HEK293 (cell line): Measurements from ENCODE around the gene FASTK.

Experiments
- FEZF1 ChIP-seq: fragments of 450-650 bp; formaldehyde crosslinking; IDR thresholded peaks from 2 replicates; pipeline ENCODE4 v1.5.1; 2016; ENCODE audit warnings: missing biosample characterization, missing genetic modification characterization
- HOXD13 ChIP-seq: sonication (generic); formaldehyde crosslinking; IDR thresholded peaks from 2 replicates; pipeline ENCODE4 v1.8.0; 2022; ENCODE audit warnings: missing genetic modification reagents, borderline replicate concordance
- KLF10 ChIP-seq: fragments of 450-650 bp; IDR thresholded peaks from 2 replicates; pipeline ENCODE4 v1.5.1; 2018; ENCODE audit warnings: missing biosample characterization, mild to moderate bottlenecking, missing genetic modification characterization
- PRDM4 ChIP-seq: fragments of 450-650 bp; formaldehyde crosslinking; IDR thresholded peaks from 2 replicates; pipeline ENCODE4 v1.5.1; 2017; ENCODE audit warnings: missing biosample characterization, missing genetic modification characterization
- RBAK ChIP-seq: fragments of 450-650 bp; formaldehyde crosslinking; IDR thresholded peaks from 2 replicates; pipeline ENCODE4 v1.5.1; 2016; ENCODE audit warnings: missing biosample characterization, missing genetic modification characterization
- SP3 ChIP-seq: fragments of 450-650 bp; formaldehyde crosslinking; IDR thresholded peaks from 2 replicates; pipeline ENCODE4 v1.5.1; 2016; ENCODE audit warnings: missing biosample characterization, missing genetic modification characterization
- YY1 ChIP-seq: fragments of 450-650 bp; formaldehyde crosslinking; IDR thresholded peaks from 2 replicates; pipeline ENCODE4 v1.5.1; 2018; ENCODE audit warnings: missing biosample characterization, missing genetic modification characterization
- ZBTB1 ChIP-seq: fragments of 450-650 bp; formaldehyde crosslinking; IDR thresholded peaks from 2 replicates; pipeline ENCODE4 v1.5.1; 2016; ENCODE audit warnings: missing biosample characterization, missing genetic modification characterization
- ZBTB48 ChIP-seq: fragments of 450-650 bp; formaldehyde crosslinking; IDR thresholded peaks from 2 replicates; pipeline ENCODE4 v1.5.1; 2016; ENCODE audit warnings: missing biosample characterization, missing genetic modification characterization
- ZEB2 ChIP-seq: fragments of 450-650 bp; formaldehyde crosslinking; IDR thresholded peaks from 2 replicates; pipeline ENCODE4 v1.5.1; 2016; ENCODE audit warnings: missing biosample characterization, missing genetic modification characterization
- ZFP37 ChIP-seq: fragments of 450-650 bp; formaldehyde crosslinking; IDR thresholded peaks from 2 replicates; pipeline ENCODE4 v1.5.1; 2016; ENCODE audit warnings: missing biosample characterization, missing genetic modification characterization
- ZFP41 ChIP-seq: fragments of 450-650 bp; formaldehyde crosslinking; IDR thresholded peaks from 2 replicates; pipeline ENCODE4 v1.5.1; 2016; ENCODE audit warnings: missing biosample characterization, missing genetic modification characterization, borderline replicate concordance
- ZFP69B ChIP-seq: fragments of 450-650 bp; formaldehyde crosslinking; IDR thresholded peaks from 2 replicates; pipeline ENCODE4 v1.5.1; 2016; ENCODE audit warnings: missing biosample characterization, missing genetic modification characterization
- ZNF112 ChIP-seq: fragments of 450-650 bp; formaldehyde crosslinking; IDR thresholded peaks from 2 replicates; pipeline ENCODE4 v1.5.0; 2017; ENCODE audit warnings: missing biosample characterization, missing genetic modification characterization
- ZNF202 ChIP-seq: fragments of 450-650 bp; formaldehyde crosslinking; IDR thresholded peaks from 2 replicates; pipeline ENCODE4 v1.5.1; 2016; ENCODE audit warnings: missing biosample characterization, missing genetic modification characterization, borderline replicate concordance
- ZNF518A ChIP-seq: fragments of 450-650 bp; formaldehyde crosslinking; conservative IDR thresholded peaks from 2 replicates; pipeline ENCODE4 v1.5.1; 2016; ENCODE audit warnings: low read depth, missing biosample characterization, missing genetic modification characterization
- ZNF555 ChIP-seq: fragments of 450-650 bp; formaldehyde crosslinking; conservative IDR thresholded peaks from 2 replicates; pipeline ENCODE4 v1.5.1; 2017; ENCODE audit warnings: missing biosample characterization, mild to moderate bottlenecking, missing genetic modification characterization, inconsistent platforms
- ZNF701 ChIP-seq: fragments of 450-650 bp; formaldehyde crosslinking; IDR thresholded peaks from 2 replicates; pipeline ENCODE4 v1.5.1; 2016; ENCODE audit warnings: missing biosample characterization, missing genetic modification characterization
- ZNF707 ChIP-seq: fragments of 450-650 bp; formaldehyde crosslinking; IDR thresholded peaks from 2 replicates; pipeline ENCODE4 v1.5.1; 2016; ENCODE audit warnings: missing biosample characterization, missing genetic modification characterization
- ZNF792 ChIP-seq: fragments of 450-650 bp; formaldehyde crosslinking; IDR thresholded peaks from 2 replicates; pipeline ENCODE4 v1.5.1; 2016; ENCODE audit warnings: missing biosample characterization, missing genetic modification characterization
- TF ChIP-seq, protein P1 (sequence below): fragments of 450-650 bp; formaldehyde crosslinking; IDR thresholded peaks from 2 replicates; pipeline ENCODE4 v1.5.1; 2016; ENCODE audit warnings: missing biosample characterization, missing genetic modification characterization
- TF ChIP-seq, protein P2 (sequence below): fragments of 450-650 bp; formaldehyde crosslinking; IDR thresholded peaks from 2 replicates; pipeline ENCODE4 v1.5.1; 2016; ENCODE audit warnings: missing biosample characterization, missing genetic modification characterization
- TF ChIP-seq, protein P3 (sequence below): fragments of 450-650 bp; formaldehyde crosslinking; conservative IDR thresholded peaks from 2 replicates; pipeline ENCODE4 v1.5.1; 2016; ENCODE audit warnings: low read depth, missing biosample characterization, missing genetic modification characterization

Gene FASTK

DNA sequence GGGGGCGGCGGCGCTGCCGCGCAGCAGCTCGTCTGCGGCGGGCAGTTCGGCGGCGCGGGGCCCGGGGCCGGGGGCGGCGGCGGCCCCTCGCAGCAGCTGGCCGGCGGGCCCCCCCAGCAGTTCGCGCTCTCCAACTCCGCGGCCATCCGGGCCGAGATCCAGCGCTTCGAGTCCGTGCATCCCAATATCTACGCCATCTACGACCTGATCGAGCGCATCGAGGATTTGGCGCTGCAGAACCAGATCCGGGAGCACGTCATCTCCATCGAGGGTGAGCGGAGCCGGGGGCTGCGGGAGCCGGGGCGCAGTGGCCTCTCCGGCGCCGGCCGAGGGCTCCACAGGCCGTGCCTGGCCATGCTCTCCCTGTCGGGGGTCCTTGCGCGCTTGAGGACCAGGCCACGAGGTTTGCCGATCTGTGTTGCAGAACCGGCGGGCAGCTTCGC lies 6.2 kb upstream of the FASTK start (continued):
- TF ChIP-seq FEZF1 (tag by site-specific recombination) (no peak), YY1 (tag by site-specific recombination) (no peak), ZNF112 (tag by site-specific recombination) (no peak), ZNF202 (tag by site-specific recombination) (no peak), PRDM4 (tag by site-specific recombination) (0 out of 2 replicates have a peak, but pooled peaks have one; percentile 26), ZNF701 (no peak), RBAK (tag by site-specific recombination) (no peak), HOXD13 (CRISPR knock-in tag) (no peak), ZFP69B (tag by site-specific recombination) (no peak), KLF10 (no peak), ZBTB48 (tag by site-specific recombination) (no peak), ZBTB1 (tag by site-specific recombination) (no peak), ZNF518A (tag by site-specific recombination) (no peak), ZNF555 (tag by site-specific recombination) (no peak), ZFP41 (no peak), ZNF792 (0 out of 2 replicates have a peak, but pooled peaks have one; percentile 33), SP3 (no peak), ZEB2 (tag by site-specific recombination) (peak; percentile 43), ZNF707 (tag by site-specific recombination) (no peak), ZFP37 (tag by site-specific recombination) (no peak)
- TF ChIP-seq, protein P1, sequence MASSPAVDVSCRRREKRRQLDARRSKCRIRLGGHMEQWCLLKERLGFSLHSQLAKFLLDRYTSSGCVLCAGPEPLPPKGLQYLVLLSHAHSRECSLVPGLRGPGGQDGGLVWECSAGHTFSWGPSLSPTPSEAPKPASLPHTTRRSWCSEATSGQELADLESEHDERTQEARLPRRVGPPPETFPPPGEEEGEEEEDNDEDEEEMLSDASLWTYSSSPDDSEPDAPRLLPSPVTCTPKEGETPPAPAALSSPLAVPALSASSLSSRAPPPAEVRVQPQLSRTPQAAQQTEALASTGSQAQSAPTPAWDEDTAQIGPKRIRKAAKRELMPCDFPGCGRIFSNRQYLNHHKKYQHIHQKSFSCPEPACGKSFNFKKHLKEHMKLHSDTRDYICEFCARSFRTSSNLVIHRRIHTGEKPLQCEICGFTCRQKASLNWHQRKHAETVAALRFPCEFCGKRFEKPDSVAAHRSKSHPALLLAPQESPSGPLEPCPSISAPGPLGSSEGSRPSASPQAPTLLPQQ (tag by site-specific recombination) = 0 out of 2 replicates have a peak, but pooled peaks have one; percentile 9
- TF ChIP-seq, protein P2, sequence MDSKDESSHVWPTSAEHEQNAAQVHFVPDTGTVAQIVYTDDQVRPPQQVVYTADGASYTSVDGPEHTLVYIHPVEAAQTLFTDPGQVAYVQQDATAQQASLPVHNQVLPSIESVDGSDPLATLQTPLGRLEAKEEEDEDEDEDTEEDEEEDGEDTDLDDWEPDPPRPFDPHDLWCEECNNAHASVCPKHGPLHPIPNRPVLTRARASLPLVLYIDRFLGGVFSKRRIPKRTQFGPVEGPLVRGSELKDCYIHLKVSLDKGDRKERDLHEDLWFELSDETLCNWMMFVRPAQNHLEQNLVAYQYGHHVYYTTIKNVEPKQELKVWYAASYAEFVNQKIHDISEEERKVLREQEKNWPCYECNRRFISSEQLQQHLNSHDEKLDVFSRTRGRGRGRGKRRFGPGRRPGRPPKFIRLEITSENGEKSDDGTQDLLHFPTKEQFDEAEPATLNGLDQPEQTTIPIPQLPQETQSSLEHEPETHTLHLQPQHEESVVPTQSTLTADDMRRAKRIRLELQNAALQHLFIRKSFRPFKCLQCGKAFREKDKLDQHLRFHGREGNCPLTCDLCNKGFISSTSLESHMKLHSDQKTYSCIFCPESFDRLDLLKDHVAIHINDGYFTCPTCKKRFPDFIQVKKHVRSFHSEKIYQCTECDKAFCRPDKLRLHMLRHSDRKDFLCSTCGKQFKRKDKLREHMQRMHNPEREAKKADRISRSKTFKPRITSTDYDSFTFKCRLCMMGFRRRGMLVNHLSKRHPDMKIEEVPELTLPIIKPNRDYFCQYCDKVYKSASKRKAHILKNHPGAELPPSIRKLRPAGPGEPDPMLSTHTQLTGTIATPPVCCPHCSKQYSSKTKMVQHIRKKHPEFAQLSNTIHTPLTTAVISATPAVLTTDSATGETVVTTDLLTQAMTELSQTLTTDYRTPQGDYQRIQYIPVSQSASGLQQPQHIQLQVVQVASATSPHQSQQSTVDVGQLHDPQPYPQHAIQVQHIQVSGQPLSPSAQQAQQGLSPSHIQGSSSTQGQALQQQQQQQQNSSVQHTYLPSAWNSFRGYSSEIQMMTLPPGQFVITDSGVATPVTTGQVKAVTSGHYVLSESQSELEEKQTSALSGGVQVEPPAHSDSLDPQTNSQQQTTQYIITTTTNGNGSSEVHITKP (tag by site-specific recombination) = no peak
- TF ChIP-seq, protein P3, sequence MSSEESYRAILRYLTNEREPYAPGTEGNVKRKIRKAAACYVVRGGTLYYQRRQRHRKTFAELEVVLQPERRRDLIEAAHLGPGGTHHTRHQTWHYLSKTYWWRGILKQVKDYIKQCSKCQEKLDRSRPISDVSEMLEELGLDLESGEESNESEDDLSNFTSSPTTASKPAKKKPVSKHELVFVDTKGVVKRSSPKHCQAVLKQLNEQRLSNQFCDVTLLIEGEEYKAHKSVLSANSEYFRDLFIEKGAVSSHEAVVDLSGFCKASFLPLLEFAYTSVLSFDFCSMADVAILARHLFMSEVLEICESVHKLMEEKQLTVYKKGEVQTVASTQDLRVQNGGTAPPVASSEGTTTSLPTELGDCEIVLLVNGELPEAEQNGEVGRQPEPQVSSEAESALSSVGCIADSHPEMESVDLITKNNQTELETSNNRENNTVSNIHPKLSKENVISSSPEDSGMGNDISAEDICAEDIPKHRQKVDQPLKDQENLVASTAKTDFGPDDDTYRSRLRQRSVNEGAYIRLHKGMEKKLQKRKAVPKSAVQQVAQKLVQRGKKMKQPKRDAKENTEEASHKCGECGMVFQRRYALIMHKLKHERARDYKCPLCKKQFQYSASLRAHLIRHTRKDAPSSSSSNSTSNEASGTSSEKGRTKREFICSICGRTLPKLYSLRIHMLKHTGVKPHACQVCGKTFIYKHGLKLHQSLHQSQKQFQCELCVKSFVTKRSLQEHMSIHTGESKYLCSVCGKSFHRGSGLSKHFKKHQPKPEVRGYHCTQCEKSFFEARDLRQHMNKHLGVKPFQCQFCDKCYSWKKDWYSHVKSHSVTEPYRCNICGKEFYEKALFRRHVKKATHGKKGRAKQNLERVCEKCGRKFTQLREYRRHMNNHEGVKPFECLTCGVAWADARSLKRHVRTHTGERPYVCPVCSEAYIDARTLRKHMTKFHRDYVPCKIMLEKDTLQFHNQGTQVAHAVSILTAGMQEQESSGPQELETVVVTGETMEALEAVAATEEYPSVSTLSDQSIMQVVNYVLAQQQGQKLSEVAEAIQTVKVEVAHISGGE = no peak; the same call in none of the 2 replicates
